ENCODE results near the gene SMG5.

SMG5 gene

GRCh38 chr1:156212833-156213643 lies 69.6 kb downstream of the SMG5 start, which contains the start of gene PMF1 (continued):
- TF ChIP-seq MEIS1 (CRISPR knock-in tag; IDR thresholded peaks at IDR 0.05; ENCODE audit: borderline replicate concordance), result no peak
- 0 out of 2 replicates have a peak, but pooled peaks have one; percentile 27 for TF ChIP-seq PATZ1 (tag by site-specific recombination; IDR thresholded peaks at IDR 0.05)
- TF ChIP-seq ZNF747 (tag by site-specific recombination; IDR thresholded peaks at IDR 0.05), result no peak
- TF ChIP-seq ZNF510 (tag by site-specific recombination; IDR thresholded peaks at IDR 0.05; ENCODE audit: insufficient replicate concordance), result no peak
- no peak for TF ChIP-seq ZNF830 (tag by site-specific recombination; IDR thresholded peaks at IDR 0.05; ENCODE audit: low read depth)
- TF ChIP-seq ZNF354C (tag by site-specific recombination; IDR thresholded peaks at IDR 0.05; ENCODE audit: borderline replicate concordance, low read depth), result no peak
- TF ChIP-seq ZNF600 (tag by site-specific recombination; IDR thresholded peaks at IDR 0.05), result peak; percentile 67; the same call in 1 of the 2 replicates
- peak; percentile 4; the same call in 1 of the 2 replicates for TF ChIP-seq ZNF146 (tag by site-specific recombination; IDR thresholded peaks at IDR 0.05)
- TF ChIP-seq GFI1B (tag by site-specific recombination; IDR thresholded peaks at IDR 0.05), result no peak; the same call in 1 of the 2 replicates
- peak; percentile 91 for TF ChIP-seq ZNF501 (tag by site-specific recombination; IDR thresholded peaks at IDR 0.05)
- peak; percentile 75 for TF ChIP-seq ZFHX2 (tag by site-specific recombination; conservative IDR thresholded peaks at IDR 0.05)
- TF ChIP-seq ZNF274 (IDR thresholded peaks at IDR 0.05; ENCODE audit: low read length), result no peak
- TF ChIP-seq ZNF274 (tag by site-specific recombination; IDR thresholded peaks at IDR 0.05; ENCODE audit: borderline replicate concordance), result no peak
- no peak for TF ChIP-seq ZNF248 (tag by site-specific recombination; IDR thresholded peaks at IDR 0.05)
- TF ChIP-seq MYNN (tag by site-specific recombination; IDR thresholded peaks at IDR 0.05; ENCODE audit: borderline replicate concordance), result no peak
- TF ChIP-seq GLIS1 (tag by site-specific recombination; IDR thresholded peaks at IDR 0.05), result peak; percentile 36; the same call in 1 of the 2 replicates
- no peak for TF ChIP-seq ZSCAN30 (tag by site-specific recombination; IDR thresholded peaks at IDR 0.05)
- no peak for TF ChIP-seq ZNF266 (tag by site-specific recombination; IDR thresholded peaks at IDR 0.05; ENCODE audit: low read depth)
- no peak for TF ChIP-seq TSHZ1 (tag by site-specific recombination; IDR thresholded peaks at IDR 0.05; ENCODE audit: borderline replicate concordance)
- no peak for TF ChIP-seq ZNF223 (tag by site-specific recombination; IDR thresholded peaks at IDR 0.05)
- TF ChIP-seq ZNF449 (tag by site-specific recombination; IDR thresholded peaks at IDR 0.05), result peak; percentile 29; the same call in 1 of the 2 replicates
- no peak for TF ChIP-seq ZBTB7A (tag by site-specific recombination; IDR thresholded peaks at IDR 0.05; ENCODE audit: low read depth)
- TF ChIP-seq ZNF621 (tag by site-specific recombination; IDR thresholded peaks at IDR 0.05), result no peak
- TF ChIP-seq ZNF514 (tag by site-specific recombination; IDR thresholded peaks at IDR 0.05), result no peak
- TF ChIP-seq TCF7L2 (IDR thresholded peaks at IDR 0.05; ENCODE audit: borderline replicate concordance, low read depth, low read length), result no peak
- no peak for TF ChIP-seq PRDM6 (tag by site-specific recombination; IDR thresholded peaks at IDR 0.05)
- TF ChIP-seq BCL6B (tag by site-specific recombination; IDR thresholded peaks at IDR 0.05), result no peak

Measured in HEK293 (cell line).